CD1c-positive myeloid dendritic cell (primary cell): ENCODE data around the gene ZDHHC19.
"Not testable (repeated sequence)": the region's sequence is repeated elsewhere in the genome, so short reads cannot be mapped to it uniquely, and the experiment has no call there.

Experiments used
- DNase-seq: peaks from one replicate; pipeline ENCODE4 v3.0.0-alpha.2; 2016; ENCODE audit errors: extremely low spot score

The ZDHHC19 gene, protein sequence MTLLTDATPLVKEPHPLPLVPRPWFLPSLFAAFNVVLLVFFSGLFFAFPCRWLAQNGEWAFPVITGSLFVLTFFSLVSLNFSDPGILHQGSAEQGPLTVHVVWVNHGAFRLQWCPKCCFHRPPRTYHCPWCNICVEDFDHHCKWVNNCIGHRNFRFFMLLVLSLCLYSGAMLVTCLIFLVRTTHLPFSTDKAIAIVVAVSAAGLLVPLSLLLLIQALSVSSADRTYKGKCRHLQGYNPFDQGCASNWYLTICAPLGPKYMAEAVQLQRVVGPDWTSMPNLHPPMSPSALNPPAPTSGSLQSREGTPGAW

DNA sequence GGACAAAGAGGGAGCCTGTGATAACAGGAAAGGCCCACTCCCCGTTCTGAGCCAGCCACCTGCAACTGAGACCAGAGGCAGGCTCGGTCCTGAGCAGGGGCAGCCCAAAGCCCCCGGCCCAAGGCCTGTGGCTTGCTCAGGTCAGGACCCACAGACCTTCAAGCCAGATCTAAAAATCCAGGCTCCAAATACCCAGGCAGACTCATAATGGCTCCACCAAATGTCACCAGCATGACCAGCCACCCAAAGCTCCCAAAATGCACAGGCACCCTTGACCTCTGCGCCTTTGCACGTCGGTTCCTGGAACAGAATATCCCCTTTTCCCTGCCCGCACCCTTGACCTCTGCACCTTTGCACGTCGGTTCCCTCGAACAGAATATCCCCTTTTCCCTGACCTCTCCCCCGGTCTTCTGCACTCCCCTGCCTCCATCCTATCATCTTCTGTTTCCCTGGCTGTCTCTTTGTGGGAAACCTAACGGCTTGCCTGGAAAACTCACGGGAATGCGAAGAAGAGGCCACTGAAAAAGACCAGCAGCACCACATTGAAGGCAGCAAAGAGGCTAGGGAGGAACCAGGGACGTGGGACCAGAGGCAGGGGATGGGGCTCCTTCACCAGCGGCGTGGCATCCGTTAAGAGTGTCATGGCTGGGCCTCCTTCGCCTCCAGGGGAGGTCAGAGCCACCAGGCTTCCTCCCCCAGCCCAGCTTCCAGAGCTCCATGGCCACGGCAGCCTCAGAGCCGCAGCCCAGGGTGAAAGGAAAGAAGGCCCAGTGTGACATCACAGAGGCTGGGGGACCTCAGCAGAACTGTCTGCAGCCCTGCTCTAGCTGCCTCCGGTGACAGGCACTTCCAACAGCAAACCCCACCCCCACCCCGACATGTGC is at the start of gene ZDHHC19:
ZDHHC19 (minus strand) TSS at position 728 of the 884 bp plus-strand sequence; CDS start at position 643, 85 bp downstream.
- no peak for DNase-seq

DNA sequence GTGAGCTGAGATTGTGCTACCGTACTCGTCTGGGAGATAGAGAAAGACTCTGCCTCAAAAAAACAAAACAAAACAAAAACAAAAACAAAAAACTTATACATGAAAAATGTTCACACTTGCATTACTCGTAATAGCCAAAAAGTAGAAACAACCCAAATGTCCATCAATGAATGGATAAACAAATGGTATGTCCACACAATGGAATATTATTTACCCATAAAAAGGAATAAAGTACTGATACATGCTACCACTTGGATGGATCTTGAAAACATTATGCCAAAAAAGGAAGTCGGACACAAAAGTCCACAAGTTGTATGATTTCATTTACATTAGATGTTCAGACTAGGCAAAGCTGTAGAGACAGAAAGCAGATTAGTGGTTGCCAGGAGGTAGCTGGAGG is 49.6 kb upstream of the ZDHHC19 start:
- no peak for DNase-seq

DNA sequence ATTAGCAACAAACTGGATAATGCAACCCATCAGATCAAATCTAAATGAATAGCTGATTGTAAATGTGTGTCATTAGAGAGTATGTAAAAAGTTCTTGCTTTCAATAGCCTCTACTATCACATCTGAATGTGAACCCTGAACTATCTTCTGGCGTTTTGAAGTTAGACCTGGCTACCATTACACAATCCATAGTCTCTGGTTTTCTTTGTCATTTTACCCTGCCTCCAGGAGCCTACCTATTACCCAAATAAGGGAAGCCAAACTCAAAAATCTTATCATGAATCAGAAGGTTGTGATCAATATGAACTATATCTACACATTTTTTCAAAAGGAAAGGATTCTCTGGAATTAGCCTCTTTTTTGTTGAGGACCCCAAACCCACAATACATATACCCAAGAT is 44.6 kb upstream of the ZDHHC19 start:
- no peak for DNase-seq

DNA sequence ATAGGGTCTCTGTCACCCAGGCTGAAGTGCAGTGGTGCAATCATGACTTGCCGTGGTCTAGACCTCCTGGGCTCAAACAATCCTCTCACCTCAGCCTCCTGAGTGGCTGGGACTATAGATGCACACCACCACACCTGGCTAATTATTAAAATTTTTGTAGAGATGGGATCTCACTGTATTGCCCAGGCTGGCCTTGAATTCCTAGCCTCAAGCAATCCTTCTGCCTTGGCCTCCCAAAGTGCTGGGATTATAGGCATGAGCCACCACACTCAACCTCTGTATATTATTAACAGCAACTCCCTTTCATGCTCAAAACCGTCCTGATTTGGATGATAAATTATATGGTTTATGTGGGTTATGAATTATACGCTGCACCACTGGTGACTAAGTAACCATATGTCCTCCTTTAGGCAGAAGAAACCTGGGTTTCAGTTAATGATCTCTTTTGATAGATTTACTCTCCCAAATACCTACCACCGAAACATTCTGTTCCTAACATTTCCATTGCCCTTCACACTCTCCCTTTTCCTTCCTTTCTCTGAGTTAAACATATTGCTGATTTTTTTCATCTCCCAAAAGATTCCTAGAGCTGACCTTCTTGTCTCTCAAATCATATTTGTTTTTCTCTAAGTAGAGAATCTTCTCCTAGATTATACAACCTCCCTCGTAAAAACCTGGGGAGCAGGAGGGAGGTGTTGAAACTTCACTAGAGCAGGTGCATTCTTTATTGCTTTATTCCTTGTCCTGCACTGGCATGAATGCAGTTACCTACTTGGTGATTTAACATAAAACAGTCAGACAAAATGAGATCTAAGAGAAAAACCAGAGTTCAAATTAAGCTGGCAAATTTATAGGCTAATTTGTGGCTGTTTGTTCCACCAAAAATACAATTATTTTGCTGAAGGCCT is 43.4 kb upstream of the ZDHHC19 start:
- DNase-seq: no peak

DNA sequence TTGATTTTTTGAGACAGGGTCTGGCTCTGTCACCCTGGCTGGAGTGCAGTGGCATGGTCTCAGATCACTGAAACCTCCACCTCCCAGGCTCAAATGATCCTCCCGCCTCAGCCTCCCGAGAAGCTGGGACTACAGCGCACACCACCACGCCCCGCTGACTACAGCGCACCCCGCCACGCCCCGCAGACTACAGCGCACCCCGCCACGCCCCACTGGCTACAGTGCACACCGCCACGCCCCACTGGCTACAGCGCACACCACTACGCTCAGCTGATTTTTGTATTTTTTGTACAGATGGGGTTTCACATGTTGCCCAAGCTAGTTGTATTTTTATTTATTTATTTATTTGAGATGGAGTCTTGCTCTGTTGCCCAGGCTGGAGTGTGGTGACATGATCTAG is 40.7 kb upstream of the ZDHHC19 start:
- no peak for DNase-seq

DNA sequence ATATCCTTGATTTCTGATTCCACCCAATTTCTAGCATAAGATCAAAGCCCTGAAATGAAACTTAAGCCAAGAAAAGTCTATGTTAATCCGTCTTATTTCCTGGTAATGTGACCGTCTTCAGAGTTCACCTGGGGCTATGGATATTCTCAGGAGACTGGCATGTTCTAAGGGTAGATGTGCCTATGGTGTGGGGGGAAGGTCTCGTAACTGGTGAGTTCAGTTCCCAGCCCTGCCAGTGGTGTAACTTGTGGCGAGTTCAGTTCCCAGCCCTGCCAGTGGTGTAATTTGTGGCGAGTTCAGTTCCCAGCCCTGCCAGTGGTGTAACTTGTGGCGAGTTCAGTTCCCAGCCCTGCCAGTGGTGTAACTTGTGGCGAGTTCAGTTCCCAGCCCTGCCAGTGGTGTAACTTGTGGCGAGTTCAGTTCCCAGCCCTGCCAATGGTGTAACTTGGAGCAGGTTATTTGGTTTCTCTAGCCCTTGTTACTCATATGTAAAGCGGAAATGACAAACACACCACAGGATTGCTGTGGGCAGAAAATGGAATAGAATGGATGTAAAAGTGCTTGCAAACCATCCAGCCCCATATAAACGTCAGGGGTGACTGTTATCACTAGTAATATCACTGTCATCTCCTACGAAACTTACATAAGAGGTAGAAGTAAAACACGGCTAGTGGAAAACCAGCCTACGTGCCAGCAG is 35.6 kb upstream of the ZDHHC19 start:
- DNase-seq: no peak

DNA sequence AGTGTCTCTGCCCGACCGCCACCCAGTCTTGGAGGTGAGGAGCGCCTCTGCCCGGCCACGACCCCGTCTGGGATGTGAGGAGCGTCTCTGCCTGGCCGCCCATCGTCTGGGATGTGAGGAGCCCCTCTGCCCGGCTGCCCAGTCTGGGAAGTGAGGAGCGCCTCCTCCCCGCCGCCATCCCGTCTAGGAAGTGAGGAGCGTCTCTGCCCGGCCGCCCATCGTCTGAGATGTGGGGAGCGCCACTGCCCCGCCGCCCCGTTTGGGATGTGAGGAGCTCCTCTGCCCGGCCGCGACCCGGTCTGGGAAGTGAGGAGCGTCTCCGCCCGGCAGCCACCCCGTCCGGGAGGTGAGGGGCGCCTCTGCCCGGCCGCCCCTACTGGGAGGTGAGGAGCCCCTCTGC is 33.0 kb upstream of the ZDHHC19 start:
- not testable (repeated sequence) for DNase-seq

DNA sequence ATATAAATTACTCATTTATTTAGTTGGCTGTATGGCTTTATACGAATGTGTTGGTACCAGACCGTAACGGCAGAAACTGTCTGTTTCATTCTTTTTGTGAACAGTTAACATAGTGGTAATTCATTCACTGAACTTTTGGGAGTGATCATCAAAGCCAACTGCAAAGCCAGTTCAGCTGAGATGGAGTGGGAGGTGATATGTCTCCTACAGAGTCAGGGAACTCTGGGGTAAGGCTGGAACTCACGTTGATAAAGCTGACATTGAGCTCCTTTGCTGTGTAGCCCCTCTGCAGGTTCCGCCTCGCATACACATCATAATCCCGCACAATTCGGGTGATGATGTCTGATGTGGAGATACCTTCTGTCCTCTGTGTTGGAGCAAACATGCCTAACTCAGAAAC is 30.5 kb upstream of the ZDHHC19 start:
- no peak for DNase-seq

DNA sequence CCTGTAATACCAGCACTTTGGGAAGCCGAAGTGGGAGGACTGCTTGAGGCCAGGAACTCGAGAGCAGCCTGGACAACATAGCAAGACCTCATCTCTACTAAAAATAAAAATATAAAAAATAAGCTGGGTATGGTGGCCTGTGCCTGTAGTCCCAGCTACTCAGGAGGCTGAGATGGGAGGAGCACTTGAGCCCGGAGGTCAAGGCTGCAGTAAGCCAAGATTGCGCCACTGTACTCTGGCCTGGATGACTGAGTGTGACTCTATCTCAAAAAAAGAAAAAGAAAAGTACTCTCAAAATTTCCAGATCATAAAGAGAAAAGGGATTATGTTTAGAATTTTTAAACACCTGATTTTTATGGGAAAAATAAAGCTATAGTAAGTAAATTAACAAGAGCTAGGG is 29.2 kb upstream of the ZDHHC19 start:
- DNase-seq: no peak

DNA sequence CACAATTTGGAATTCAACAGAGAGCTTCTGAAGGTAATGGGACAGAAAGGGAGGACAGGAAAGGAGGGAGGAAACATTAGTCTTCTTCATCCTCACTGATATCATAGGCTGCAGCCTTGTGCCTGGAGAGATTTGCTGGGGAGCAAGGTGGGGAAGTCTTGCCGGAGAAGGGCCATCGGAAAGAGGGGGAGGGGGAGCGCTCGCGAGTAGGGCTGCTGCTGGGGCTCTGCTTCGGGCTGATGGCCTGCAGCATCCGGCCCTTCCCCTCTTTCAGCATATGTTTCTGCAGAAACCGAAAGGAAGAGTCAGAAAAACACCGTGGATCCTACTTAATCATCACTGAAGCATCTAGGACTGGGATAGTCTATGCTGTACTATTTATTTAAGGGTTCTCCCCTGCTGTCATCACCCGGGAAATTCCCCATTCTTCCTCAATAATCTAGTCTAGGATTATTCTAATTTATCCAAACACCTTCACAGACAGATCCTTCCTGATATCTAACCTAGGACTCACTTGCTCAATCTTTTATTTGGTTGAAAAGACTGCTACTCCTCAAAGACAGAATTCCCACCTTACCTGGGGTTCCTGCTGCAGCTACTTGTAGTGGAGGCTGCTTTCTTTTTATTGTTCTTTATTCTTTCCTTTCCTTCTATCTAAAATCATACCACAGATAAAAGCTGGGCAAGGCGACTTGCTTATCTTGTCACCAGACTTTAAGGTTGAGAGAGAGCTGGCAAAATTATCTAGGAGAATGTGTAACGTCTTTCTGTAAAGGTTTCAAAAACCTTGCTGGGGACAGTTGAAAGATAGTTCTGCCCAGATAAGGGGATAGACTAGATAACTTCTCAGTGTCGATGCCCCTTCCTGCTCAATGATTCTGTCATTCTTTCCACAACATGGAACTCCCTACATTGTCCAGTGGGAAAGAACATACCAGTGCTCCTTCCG is 27.7 kb upstream of the ZDHHC19 start:
- DNase-seq: no peak

DNA sequence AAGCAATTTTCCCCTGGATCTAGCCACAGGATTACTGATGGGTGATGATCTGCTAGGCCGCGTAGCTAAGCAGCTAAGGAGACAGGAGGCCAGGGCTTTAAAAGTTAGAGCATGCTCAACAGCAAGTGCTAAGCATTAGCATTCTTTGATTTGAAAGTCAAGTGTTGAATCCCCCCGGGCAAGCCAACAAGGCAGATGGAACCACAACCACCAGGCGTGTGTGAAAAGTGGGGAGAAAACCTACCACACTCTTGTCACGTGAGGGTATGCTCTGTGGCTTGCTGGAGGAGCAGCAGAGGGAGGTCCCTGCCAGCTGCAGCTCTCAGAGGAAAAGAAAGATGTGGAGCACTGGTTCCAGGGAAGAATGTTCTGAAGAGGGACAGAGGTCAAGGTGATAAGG is 26.0 kb upstream of the ZDHHC19 start:
- no peak for DNase-seq

DNA sequence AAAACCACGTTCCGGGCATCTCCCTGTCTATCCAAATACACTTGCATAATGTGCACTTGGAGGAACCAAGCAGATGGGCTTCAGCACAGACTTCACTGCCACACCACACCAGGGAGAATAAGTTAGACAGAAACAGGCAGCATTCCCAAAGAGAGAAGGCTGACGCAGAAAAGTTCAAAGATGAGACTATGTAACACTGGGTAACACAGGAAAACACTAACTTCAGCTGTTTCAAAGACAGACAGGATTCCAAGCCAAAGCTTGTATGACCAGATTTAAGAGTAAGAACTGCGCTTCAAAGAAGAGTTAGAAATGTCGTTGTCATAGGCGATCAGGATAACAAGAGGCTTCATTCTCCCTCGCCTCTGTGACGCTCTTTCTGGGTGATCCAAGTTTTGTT is 25.0 kb upstream of the ZDHHC19 start:
- DNase-seq: no peak

DNA sequence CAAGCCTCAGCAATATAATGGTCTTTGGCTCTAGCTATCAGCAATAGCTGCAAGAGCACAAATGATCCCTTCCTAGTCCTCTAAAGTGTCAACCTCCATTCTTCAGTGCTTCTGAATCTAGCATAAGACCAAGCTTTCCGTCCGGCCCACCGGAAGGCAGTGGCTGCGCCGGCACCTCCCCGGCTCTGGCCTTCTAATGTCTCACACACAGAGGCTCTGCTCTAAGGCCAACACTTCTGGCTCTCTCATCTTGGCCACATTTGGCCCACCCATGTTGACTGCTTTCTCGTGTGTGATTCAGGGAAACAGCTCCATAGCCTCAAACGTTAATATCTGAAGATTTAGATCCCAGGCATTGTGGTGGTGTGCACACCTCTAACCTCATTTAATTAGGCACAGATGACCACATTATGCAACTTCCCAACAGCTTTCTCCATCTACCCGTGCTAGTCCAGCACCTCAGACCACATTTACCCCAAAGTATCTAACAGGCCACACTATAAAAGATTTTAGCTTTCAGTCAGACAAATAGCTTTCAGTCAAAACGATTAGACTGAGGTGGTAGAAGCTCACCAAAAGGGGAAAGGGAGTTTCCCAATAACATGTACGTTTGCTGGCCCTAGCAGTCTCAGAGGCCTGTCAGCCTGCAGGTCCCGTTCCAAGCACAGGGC is 24.4 kb upstream of the ZDHHC19 start:
- no peak for DNase-seq

DNA sequence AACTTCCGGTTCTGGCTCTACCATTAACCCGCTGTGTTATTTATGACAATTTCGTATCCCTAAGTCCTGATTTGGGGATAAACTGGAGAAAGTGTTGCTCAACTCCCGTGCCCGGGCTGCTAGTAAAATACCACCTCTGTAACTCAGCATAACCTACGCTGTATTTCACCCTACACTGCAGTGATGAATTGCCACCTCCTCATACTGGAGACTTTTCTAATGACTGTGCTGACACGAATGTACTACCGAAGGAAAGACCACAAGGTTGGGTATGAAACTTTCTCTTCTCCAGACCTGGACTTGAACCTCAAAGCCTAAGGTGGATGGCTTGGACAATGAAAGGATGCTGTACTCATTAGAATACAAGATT is 21.7 kb upstream of the ZDHHC19 start:
- DNase-seq: no peak

DNA sequence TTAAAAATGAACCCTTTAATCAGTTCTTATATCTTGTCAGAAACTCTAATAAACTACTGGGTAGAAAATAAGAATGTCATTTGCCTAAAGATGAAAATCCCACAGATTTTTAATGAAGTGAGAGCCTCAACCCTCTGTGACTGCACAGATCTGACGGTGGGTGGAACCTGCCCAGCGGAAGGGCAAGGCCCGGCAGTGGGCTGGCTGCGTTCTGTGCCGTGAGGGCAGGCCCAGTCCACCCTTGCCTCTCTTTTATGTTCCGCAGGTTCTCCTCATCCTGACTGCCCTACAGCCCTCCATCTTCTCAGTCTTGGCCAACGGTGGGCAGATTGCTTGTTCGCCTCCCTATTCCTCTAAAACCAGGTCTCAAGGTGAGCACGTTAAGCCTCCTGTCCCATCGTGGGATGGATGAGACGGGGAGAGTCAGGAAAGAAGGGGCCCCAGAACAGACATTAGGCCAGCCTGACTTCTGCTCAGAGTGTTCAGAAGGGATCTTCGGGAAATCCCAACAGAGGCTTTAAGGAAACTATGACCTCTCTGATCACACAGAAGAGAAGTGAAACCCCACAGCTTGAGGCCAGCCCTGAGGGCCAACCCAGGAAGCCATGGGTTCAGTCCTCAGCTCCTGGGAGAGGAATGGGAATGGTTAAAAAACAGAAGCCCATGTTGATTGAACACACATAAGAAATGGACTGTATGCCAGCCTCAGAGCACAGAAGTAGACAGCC is 21.1 kb upstream of the ZDHHC19 start:
- peak; percentile 61 for DNase-seq

DNA sequence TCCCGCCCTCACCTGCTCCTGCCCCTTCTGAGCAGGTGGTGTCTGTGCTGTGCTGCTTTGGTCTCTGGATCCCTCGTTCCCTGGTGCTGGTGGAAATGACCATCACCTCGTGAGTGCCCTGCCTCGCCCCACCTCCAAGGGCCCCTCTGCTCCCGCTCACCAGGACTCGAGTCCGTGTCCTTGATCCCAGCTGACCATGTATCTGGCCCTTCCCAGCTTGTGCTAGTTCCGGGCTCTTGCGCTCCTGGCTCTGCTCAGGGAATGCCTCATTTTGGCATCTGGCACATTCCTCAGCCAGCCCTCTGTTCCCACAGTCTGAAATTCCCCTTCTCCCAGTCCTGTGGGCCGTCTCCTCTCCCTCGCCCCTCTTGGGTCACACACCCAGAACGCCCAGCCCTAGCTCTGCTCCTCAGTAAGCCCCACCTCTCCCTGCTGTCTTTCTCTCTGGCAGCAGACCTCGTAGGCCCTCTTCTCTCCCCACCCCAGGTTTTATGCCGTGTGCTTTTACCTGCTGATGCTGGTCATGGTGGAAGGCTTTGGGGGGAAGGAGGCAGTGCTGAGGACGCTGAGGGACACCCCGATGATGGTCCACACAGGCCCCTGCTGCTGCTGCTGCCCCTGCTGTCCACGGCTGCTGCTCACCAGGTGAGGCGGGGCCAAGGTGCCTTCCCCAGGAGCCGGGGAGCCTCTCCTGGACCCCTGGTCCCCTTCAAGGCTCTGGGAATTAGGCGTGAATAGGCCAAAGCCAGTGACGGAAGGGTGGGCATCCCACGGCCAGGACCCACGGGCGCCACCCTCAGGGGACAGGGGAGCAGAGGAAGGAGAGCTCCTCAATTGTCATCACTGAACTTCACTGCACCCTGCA is 16.7 kb upstream of the ZDHHC19 start:
- no peak for DNase-seq

DNA sequence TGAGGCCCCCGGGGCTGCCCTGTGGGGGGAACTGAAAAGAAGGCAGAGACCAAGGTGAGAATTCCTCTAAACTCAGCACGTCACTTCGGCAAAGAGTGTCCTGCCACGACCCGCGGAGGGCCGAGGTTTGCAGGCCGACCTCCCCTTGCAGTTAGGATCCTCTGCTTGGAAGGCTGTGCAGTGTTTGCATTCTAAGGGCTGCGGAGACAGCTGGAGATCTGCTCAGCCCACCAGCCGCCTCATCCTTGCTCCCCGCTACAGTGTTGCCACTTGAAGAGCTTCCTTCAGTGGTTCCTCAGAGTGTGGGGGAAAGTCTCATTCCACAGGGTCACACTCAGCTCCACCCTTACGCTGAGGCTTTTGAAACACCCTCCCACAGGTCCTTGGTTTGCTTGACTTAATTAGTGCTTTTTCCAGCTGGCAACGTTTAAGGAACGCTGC is 15.9 kb upstream of the ZDHHC19 start:
- DNase-seq: no peak

DNA sequence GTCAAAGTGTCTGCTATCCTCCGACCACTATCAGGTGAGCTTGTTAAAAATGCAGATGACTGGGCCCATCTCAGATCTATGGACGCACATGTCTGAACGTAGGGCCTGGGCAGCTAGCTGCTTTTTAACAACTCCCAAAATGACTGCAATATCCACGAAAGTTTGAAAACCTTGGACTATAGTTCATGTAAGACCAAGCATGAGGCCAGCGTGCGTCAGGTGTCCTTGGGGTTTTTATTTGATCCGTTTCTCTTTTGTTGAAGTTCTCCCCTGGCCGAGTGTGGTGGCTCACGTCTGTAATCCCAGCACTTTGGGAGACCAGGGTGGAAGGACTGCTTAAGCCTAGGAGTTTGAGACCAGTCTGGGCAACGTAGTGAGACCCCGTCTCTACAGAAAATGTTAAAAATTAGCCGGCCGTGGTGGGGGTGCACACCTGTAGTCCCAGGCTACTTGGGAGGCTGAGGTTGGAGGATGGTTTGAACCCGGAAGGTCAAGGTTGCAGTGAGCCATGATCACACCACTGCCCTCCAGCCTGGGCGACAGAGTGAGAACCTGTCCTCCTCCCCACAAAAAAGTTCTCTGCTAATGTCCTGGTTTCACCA is 14.7 kb upstream of the ZDHHC19 start:
- no peak for DNase-seq
